ENCODE measurements around the gene PLXDC1.
A peak's percentile ranks its signal among the peaks of the same experiment; 100 is the strongest.
"Not testable (repeated sequence)": the region's sequence is repeated elsewhere in the genome, so short reads cannot be mapped to it uniquely, and the experiment has no call there.

The PLXDC1 gene

DNA sequence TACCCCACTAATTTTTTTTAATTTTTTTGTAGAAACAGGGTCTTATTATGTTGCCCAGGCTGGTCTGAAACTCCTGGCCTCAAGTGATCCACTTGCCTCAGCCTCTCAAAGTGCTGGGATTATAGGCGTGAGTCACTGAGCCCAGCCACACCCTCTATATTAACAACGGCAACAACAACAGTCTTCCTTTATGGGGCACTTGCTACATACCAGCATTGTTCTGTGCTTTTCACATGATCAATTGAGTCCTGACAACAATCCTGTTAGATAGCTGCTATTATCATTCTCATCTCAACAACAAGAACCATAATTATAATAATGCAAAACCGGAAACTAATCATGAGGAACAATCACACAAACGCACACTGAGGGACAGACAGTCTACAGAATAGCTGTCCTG lies 27.1 kb upstream of the PLXDC1 start:
- DNase-seq, result no peak

DNA sequence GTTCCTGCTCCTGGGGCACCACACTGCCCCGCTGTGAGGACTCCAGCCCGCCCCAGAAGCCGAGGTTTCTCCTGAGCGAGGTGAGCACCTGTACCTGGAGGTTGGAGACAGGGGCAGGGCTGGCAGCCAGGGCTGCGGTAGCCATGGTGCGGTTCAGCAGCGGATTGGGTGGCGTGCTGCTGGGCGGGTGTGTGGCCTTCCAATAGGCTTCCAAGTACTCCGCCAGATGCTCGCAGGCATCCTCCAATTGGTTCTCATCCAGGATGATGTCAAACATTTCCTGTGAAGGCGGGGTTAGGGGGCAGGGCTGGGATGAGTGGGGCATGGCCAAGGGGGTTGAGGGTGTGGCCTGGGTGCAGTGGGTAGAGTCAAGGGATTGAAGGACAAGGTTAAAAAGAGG lies 25.8 kb upstream of the PLXDC1 start:
- DNase-seq, result peak; percentile 41

DNA sequence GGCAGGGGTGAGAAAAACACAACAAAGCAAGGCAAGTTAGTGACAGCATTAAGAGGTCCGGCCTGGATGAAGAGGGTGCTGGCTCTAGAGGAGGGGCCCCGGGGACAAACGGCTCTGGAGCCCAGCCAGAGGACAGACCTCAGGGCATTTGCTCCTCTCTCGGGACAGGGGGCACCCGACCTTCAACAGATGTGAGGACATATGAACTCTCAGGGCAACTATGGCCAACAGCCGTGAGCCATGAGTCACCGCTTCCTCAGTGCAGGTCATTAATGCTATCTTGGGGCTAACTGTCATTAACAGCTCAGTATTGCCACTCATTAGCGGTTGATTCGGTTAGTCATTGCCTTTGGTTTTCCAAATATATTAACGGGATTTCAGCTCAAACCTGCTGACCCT lies 24.3 kb upstream of the PLXDC1 start:
- no peak for DNase-seq

- peak; percentile 83 for DNase-seq
Measured at GRCh38 chr17:39174920-39175694, 23.7 kb upstream of the PLXDC1 start.

DNA sequence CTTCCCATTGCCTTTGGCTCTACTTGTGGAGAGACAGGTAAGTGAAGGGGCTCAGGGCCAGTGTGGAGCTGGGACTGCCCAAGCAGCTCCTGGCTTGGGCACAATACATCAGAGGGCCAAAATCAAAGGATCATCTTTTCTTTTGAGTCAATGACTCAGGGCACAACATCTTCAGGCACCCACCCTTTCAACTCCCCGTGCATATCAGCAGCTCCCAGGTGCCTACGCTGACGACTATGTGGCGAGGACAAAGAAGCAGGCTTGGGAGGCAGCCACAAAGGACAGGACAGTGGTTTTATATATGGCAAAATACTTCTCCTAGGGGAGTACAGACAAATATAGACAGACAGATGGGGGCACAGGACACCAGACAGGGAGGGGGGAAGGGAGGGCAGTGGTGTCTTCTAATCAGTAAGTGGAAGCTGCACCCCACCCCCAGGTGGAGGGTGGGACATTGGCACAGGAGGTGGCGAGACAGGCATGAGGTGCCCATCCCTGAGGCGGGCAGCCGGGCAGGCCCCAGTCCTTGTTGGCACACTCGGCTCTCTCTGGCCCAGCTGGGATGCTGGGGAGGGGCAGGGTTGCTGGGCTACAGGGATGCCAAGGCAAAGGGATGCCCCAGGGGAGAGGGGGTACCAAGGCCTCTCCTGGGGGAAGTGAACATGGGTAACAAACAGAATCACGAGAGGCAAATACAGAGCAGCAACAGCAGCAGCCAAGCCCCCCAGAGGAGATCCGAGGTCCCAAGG lies 22.3 kb upstream of the PLXDC1 start:
- no peak for DNase-seq

DNA sequence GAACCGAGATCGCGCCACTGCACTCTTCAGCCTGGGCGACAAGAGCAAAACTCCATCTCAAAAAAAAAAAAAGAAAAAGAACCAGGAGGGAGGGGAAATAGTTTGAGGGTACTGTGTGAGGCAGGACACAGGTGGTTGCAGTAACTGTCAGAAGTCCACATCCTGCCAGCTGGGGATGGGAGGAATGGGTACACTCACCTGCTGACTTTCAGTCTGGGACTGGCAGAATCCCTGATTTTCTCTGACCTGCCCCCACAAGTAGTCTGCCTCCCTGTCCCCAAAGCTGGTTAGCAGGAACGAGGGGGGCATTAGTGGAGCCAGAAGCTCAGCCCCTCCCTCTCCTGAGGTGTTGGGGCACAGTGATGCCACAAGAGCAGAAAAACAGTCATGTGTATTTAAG lies 21.6 kb upstream of the PLXDC1 start:
- no peak for DNase-seq

DNA sequence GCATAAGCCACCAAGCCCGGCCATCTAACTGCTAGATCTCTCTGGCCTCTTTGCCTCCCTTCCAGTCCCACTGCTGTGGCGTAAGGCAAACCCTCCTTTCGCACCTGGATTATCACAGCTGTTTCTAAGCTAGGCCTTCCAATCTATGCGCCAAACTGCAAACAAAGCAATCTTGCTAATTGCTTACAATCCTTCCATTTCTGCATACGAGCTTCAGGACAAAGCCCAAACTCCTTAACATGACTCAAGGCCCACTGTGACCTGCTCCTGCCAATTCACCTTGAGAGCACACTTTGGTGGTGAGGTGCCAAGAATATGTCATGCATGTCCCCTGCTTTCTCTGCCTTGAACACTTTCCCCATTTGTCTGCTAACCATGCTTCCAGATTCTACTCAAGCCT lies 20.5 kb upstream of the PLXDC1 start:
- DNase-seq, result no peak

DNA sequence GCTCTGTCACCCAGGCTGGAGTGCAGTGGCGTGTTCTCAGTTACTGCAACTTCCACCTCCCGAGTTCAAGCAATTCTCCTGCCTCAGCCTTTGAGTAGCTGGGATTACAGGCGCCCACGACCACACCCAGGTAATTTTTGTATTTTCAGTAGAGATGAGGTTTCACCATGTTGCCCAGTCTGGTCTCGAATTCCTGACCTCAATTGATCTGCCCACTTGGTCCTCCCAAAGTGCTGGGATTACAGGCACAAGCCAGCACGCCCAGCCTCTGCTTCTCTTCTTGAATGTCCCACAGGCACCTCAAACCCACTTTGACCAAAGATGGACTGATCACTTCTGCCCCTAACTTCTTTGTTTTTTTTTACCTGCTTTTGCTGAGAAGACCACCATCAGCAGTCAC lies 19.1 kb upstream of the PLXDC1 start:
- DNase-seq, result no peak

- DNase-seq, result no peak
Measured at GRCh38 chr17:39170109-39170508, 18.7 kb upstream of the PLXDC1 start.

- no peak for DNase-seq
Measured at GRCh38 chr17:39169518-39169917, 18.1 kb upstream of the PLXDC1 start.

DNA sequence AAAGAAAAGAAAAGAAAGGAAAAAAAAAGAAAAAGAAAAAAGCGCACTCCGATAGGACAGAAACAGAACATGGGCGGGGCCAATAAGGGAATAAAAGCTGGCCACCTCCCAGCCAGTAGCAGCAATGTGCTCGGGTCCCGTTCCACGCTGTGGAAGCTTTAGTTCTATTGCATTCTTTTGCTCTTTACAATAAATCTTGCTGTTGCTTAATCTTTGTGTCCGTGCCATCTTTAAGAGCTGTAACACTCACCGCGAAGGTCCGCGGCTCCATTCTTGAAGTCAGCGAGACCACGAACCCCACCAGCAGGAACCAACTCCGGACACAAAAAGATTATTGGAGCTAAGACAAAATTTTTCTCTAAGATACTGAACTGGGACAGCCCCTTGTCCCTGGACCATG lies 17.7 kb upstream of the PLXDC1 start:
- no peak for DNase-seq

GRCh38 chr17:39168503-39168902 lies 17.1 kb upstream of the PLXDC1 start:
- not testable (repeated sequence) for DNase-seq

GRCh38 chr17:39167476-39167875 lies 16.0 kb upstream of the PLXDC1 start:
- DNase-seq, result no peak

GRCh38 chr17:39166437-39167335 lies 15.2 kb upstream of the PLXDC1 start:
- no peak for DNase-seq

DNA sequence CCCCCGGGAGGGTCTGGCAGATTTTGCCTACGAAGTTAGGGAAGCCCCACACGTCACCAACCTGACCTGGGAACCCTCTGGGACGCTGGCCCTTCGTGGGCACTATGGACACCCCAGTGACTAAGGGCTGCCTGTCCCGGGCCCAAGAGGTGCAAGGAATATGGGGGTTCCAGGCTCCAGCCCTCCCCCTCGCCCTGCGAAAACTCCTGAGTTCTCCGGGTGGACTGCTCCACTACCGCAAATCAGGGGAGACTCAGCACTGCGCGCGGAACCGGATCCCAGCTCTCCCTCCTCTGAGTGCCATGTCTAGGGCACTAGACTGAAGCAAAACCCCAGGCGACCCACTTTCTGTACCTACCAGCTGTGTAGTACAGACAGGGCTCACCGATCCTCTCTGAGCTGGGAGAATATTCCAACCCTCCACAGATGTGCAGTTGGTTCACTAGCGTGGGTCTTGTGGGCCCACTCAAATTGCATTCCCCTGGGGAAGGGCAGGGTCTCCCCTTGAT lies 14.5 kb upstream of the PLXDC1 start, which contains the start of gene ARL5C:
Gene ARL5C, minus strand, starts transcription at position 321 of the 509 bp plus-strand sequence. CDS start 401 bp downstream, outside the sequence.
- no peak for DNase-seq

DNA sequence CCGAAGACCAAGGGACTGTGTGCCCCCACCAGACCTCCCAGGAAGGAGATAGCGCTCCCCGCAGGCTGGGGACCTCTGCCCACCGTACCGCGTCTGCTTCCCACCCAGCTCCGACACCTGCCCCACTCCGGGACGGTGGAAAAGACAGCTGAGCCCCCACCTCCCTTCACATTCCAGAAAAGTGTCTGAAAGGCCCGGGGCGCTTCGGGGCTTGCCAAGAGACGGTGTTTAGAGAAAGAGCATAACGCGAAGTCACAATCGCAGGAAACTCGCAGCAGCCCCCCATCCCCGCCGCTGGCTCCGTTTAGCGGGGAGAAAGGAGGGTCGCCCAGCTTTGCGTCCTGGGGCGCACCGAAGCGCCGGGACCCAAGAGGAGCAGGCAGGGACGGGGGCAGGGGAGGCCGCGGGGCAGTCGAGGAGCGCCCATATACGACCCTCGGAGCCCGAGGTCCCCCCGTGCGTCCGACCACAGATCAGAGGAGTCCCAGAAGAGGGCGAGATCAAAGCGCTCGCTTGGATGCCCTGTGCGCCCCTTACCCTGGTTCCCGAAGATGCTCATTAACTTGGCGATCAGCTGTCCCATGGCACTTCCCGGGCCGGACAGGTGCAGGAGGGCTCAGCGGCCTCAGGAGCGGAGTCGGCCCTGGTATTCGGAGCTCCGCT lies 13.9 kb upstream of the PLXDC1 start:
- no peak for DNase-seq

- DNase-seq, result peak; percentile 87
Measured at GRCh38 chr17:39164675-39165143, 13.3 kb upstream of the PLXDC1 start.

DNA sequence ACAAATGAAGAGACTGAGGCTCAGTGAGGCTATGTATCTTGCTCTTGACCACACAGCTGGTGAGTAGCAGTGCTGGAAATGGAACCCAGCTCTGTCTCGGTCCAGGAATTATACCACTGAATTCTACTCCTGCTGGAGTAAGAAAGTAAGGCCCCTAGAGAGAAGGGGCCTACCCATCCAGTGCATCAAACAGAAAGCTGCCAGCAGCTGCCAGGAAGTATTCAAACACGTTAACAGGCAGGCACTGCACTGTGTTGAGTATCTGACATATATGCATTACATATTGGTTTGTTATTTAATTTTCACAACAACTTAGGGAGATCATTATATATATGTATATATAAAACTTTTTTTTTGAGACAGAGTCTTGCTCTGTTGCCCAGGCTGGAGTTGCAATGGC lies 10.5 kb upstream of the PLXDC1 start:
- DNase-seq, result no peak

- DNase-seq, result no peak
Measured at GRCh38 chr17:39158623-39159022, 7.2 kb upstream of the PLXDC1 start.

DNA sequence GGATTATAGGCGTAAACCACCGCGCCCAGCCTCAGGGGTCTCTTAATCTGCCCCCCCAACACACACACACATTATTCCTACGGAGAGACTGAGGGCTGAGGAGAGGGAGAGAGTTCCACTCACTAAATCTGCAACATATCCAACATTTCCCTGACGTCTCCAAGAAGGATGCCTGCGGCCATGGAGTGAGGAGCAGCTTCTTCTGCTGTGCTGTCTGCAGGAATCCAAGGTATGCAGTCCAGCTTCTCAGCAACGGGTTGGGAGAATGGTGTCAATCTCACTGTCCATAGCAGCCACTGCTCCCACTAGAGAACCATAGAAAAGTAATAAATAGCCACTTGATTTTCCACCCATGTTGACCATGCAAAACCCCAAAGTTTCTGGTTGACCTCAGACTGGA lies 5.1 kb upstream of the PLXDC1 start:
- DNase-seq, result no peak

DNA sequence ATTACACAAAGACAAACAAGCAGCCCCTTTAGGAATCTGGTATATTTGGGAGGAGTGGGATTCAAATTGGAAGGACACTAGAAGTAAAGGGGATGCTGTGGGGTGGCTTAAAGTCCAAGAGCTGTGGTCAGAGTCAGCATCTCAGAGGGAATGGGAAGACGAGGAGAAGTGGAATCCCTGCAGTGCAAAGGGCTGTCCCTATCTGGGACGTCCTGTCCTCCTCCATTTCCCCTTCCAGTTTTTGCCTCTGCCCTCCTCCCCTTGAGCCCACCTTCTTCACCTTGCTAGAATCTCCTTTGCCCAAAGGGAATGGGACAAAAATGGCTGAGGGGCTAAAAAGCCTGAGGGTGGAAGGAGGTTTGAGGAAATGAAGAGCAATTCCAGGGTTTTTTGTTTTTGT lies 4.2 kb upstream of the PLXDC1 start:
- no peak for DNase-seq

- peak; percentile 93 for DNase-seq
Measured at GRCh38 chr17:39153599-39154051, 2.2 kb upstream of the PLXDC1 start.

All from stimulated activated CD4-positive, alpha-beta T cell treated with anti-CD3 and anti-CD28 coated beads, Interleukin-15, amount 100 ng/mL, for 24 hours (primary cell).